MCF 10A (cell line): ENCODE measurements around the gene RACK1. TPM values are rescaled to one million over a fixed set of nuclear protein-coding genes. Genes with fewer than 3 reads are reported as not detected.

ENCODE experiments used
- BruUV-seq: library from RNA; stranded (reverse); fragments of 400-500 nt; replicated peaks from 2 replicates; lab custom pipeline; 2021; lab: Mats Ljungman, UMichigan
- CTCF ChIA-PET: fragments of 300-600 bp; sonication (Branson Sonifier 250); formaldehyde crosslinking; extraction: SDS; loops from one replicate; lab custom pipeline; 2021; ENCODE audit warnings: antibody characterized with exemption, inconsistent platforms; lab: Yijun Ruan, JAX
- POLR2A ChIA-PET: fragments of 300-600, 350-650 bp; sonication (Branson Sonifier 250); formaldehyde crosslinking; extraction: SDS; loops from one replicate; lab custom pipeline; 2020; ENCODE audit warnings: antibody characterized with exemption, inconsistent platforms; lab: Yijun Ruan, JAX
- DNase-seq: peaks from one replicate; pipeline ENCODE4 v3.0.0-alpha.2; 2018; ENCODE audit not compliant: unreplicated experiment
- H3K27ac Mint-ChIP-seq: one replicate; pipeline ENCODE4 v1.8.0; 2022; ENCODE audit warnings: mild to moderate bottlenecking, low read depth, mixed read lengths; ENCODE audit not compliant: unreplicated experiment
- H3K27me3 Mint-ChIP-seq: one replicate; pipeline ENCODE4 v1.8.0; 2022; ENCODE audit warnings: mixed read lengths; ENCODE audit not compliant: insufficient read depth, unreplicated experiment
- H3K36me3 Mint-ChIP-seq: one replicate; pipeline ENCODE4 v1.8.0; 2022; ENCODE audit warnings: mild to moderate bottlenecking, moderate library complexity, mixed read lengths; ENCODE audit not compliant: insufficient read depth, unreplicated experiment
- H3K4me1 Mint-ChIP-seq: one replicate; pipeline ENCODE4 v1.8.0; 2022; ENCODE audit warnings: mixed read lengths; ENCODE audit not compliant: insufficient read depth, unreplicated experiment
- H3K4me3 Mint-ChIP-seq: one replicate; pipeline ENCODE4 v1.8.0; 2022; ENCODE audit warnings: mild to moderate bottlenecking, moderate library complexity, mixed read lengths; ENCODE audit not compliant: unreplicated experiment
- H3K9me3 Mint-ChIP-seq: one replicate; pipeline ENCODE4 v1.8.0; 2022; ENCODE audit warnings: mixed read lengths; ENCODE audit not compliant: unreplicated experiment
- intact Hi-C: fragments of 100-400 bp; cut with micrococcal nuclease; formaldehyde crosslinking; loops from 2 replicates; pipeline ENCODE4 v1.14.1; 2022
- microRNA-seq: library from miRNA; unstranded; fragments of <30 nt; microRNA quantifications from one replicate; pipeline ENCODE4 v1.2.0, GENCODE V29; 2022
- total RNA-seq: library from RNA; stranded (reverse); gene quantifications from 2 replicates; pipeline ENCODE4 v1.2.3, GENCODE V29; 2022
- TF ChIP-seq, protein P1 (sequence below): fragments of 200-600 bp; IDR thresholded peaks from one replicate; pipeline ENCODE4 v1.8.0; 2022; ENCODE audit warnings: antibody characterized with exemption, mild to moderate bottlenecking; ENCODE audit not compliant: unreplicated experiment

RACK1 gene
- total RNA-seq, 1 experiment from 2014 or later: 4,050 TPM

DNA sequence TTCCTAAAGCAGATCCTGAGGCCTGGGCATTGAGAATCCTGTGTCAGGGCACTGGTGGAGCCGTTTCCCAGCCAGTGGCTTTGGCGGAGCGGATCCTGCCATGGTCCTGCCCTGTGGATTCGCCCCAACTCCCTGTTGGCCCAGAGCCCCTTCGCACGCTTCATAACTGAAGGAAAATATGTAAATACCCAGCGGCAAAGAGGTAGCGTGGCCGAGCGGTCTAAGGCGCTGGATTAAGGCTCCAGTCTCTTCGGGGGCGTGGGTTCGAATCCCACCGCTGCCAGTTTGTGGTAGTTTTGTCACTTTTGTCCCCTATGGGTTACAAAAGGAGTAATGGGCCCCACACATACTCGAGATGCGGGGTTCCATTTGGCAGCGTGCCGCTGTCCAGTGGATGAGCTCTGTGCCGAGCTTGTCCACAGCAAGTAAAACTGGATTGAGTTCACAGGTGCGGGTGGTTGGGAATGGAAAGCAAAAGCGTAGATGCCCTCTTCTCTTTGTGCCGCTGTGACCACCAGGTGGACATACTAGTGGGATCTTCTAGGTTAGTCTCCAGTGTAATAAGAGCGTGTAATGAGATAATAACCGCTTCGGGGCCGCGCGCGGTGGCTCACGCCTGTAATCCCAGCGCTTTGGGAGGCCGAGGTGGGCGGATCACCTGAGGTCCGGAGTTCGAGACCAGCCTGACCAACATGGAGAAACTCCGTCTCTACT, 56.0 kb downstream of the RACK1 start:
- H3K27me3 Mint-ChIP-seq: no peaks in the 10 kb centered on the region
- TF ChIP-seq, protein P1, sequence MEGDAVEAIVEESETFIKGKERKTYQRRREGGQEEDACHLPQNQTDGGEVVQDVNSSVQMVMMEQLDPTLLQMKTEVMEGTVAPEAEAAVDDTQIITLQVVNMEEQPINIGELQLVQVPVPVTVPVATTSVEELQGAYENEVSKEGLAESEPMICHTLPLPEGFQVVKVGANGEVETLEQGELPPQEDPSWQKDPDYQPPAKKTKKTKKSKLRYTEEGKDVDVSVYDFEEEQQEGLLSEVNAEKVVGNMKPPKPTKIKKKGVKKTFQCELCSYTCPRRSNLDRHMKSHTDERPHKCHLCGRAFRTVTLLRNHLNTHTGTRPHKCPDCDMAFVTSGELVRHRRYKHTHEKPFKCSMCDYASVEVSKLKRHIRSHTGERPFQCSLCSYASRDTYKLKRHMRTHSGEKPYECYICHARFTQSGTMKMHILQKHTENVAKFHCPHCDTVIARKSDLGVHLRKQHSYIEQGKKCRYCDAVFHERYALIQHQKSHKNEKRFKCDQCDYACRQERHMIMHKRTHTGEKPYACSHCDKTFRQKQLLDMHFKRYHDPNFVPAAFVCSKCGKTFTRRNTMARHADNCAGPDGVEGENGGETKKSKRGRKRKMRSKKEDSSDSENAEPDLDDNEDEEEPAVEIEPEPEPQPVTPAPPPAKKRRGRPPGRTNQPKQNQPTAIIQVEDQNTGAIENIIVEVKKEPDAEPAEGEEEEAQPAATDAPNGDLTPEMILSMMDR: peak; percentile 40
- H3K27ac Mint-ChIP-seq: peak overlapping the region; percentile 93
- H3K4me3 Mint-ChIP-seq: peak overlapping the region; percentile 96
- DNase-seq: peak; percentile 92
- CTCF ChIA-PET: interaction anchor here (0.6 to 7.4 kb wide), 6 partner anchors 9 to 817 kb away, joined by 3 to 67 read pairs (median 4); partner anchors contain the start of gene TRIM7
- intact Hi-C loops: loop anchor here (1.0 to 10.0 kb wide), 6 partner anchors 15 to 403 kb away; partner anchors contain the start of genes MGAT1, TRIM52 and ZFP62
- H3K36me3 Mint-ChIP-seq: peaks cover 38% of the 10 kb centered on the region
- POLR2A ChIA-PET: interaction anchor here (0.8 to 8.8 kb wide), 17 partner anchors 15 to 388 kb away, joined by 3 to 432 read pairs (median 11); partner anchors contain the start of genes RACK1, TRIM41, TRIM52 and TRIM7
- peaks cover 7% of the 10 kb centered on the region for H3K4me1 Mint-ChIP-seq
- TSS peak; percentile 63 for BruUV-seq
- no peaks in the 10 kb centered on the region for H3K9me3 Mint-ChIP-seq

DNA sequence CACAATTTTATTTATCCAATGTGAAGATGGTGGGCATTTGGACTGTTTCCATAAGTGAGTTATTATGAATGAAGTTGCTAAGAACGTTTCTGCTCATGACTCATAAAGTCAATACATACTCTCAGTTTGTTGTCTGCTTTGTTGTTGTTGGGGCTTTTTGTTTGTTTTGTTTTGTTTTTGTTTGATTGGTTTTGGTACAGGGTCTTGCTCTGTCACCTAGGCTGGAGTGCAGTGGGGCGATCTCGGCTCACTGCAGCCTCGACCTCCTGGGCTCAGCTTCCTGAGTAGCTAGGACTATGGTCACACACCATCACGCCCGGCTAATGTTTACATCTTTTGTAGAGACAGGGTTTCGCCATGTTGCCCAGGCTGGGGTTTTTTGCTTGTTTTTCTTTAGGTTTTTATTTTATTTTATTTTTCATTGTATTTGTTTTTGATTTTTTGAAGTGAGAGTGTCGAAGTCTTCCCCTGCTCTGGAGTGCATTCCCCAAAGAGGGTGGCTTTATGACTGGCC, 56.7 kb downstream of the RACK1 start:
- peaks cover 38% of the 10 kb centered on the region for H3K36me3 Mint-ChIP-seq
- CTCF ChIA-PET: interaction anchor here (0.9 to 7.4 kb wide), 3 partner anchors 14 to 387 kb away, joined by 3 to 67 read pairs (median 10); partner anchors contain the start of gene TRIM7
- TF ChIP-seq, protein P1: no peak

More for the DNA sequence above, 56.7 kb downstream of the RACK1 start:
- Mint-ChIP-seq H3K4me3 (peak overlapping the region; percentile 96), H3K4me1 (peaks cover 8% of the 10 kb centered on the region), H3K9me3 (no peaks in the 10 kb centered on the region), H3K27ac (peak overlapping the region; percentile 93), H3K27me3 (no peaks in the 10 kb centered on the region)
- BruUV-seq: no TSS peak
- intact Hi-C loops: loop anchor here (5.0 to 10.0 kb wide), 2 partner anchors 322 to 385 kb away; partner anchors contain the start of genes MGAT1 and ZFP62
- POLR2A ChIA-PET: interaction anchor here (0.8 to 8.8 kb wide), 12 partner anchors 14 to 387 kb away, joined by 3 to 432 read pairs (median 12); partner anchors contain the start of genes RACK1, TRIM41, TRIM7 and ZFP62
- DNase-seq: peak; percentile 37

Small RNA genes within 50 kb of the gene (microRNA-seq; reads per million reads assigned to microRNA genes)
- gene MIR4638: 0.40 reads per million

Other genes starting within 250 kb of the RACK1 start
- gene BTNL9, start 203.6 kb downstream of the RACK1 start, total RNA-seq: not detected in 2 replicates
- gene OR2V1, start 112.7 kb downstream of the RACK1 start, total RNA-seq: not detected in 2 replicates
- gene OR2V2, start 96.3 kb downstream of the RACK1 start, total RNA-seq: not detected in 2 replicates
- gene TRIM7, start 38.7 kb downstream of the RACK1 start, total RNA-seq: 26.3 and 27.0 TPM in 2 replicates
- gene TRIM41, start 20.6 kb downstream of the RACK1 start, total RNA-seq: 42.8 and 49.4 TPM in 2 replicates
- gene TRIM52, start 17.2 kb upstream of the RACK1 start, total RNA-seq: 12.5 and 16.1 TPM in 2 replicates
- not detected in 2 replicates for gene OR4F3, start 123.4 kb upstream of the RACK1 start, total RNA-seq